NCI-H460 (cell line): ENCODE measurements around the gene METRNL. TPM values are rescaled to one million over a fixed set of nuclear protein-coding genes. Genes with fewer than 3 reads are reported as not detected.

Source experiments
- DNase-seq: peaks from one replicate; pipeline ENCODE4 v3.0.0-alpha.2; 2016; ENCODE audit warnings: low read depth; ENCODE audit errors: extremely low read depth
- total RNA-seq: library from RNA; depleted of rRNA; stranded (reverse); fragments of >200 nt; shearing (Covaris generic); gene quantifications from 2 replicates; pipeline ENCODE4 v1.2.3, GENCODE V29; 2014

The METRNL gene
- total RNA-seq, 1 experiment from 2014 or later, result 23.7 TPM

GRCh38 chr17:83078378-83079351 lies 744 bp upstream of the METRNL start:
- DNase-seq, result no peak

DNA sequence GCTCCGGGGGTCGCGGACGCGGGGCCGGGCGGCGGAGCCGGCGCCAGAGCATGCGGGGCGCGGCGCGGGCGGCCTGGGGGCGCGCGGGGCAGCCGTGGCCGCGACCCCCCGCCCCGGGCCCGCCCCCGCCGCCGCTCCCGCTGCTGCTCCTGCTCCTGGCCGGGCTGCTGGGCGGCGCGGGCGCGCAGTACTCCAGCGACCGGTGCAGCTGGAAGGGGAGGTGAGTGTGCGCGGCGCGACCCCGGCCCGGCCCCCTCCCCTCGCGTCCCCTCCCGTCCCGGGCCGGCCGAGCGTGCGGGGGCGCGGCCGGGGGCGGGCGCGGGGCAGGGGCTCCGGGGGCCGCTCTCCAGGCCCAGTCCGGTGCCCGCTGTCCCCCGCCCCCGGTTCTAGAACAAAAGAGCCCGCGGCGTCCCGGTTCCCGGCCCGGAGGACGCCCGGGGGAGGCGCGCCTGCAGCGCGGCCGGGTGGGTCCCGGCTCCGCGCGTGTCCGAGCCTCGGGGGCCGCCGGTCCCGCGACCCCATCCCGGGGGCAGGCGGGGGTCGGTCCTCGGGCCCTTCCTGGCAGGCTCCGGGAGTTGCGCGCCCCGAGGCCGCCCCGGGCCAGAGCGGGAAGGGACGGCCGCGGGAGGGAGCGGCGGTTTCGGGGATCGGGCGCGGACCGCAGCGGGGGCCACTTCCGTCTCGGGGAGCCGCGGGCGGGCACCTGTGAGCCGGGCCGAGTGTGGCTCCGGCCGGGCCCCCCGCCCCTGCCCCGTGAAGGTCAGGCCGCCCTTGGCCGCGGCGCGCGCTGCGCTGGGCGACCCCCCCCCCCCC lies 563 bp downstream of the METRNL start:
- no peak for DNase-seq

GRCh38 chr17:83080579-83080857 lies 1.1 kb downstream of the METRNL start:
- no peak for DNase-seq

- DNase-seq, result no peak
These were observed 1.7 kb downstream of the METRNL start for GRCh38 chr17:83080858-83081683.

DNA sequence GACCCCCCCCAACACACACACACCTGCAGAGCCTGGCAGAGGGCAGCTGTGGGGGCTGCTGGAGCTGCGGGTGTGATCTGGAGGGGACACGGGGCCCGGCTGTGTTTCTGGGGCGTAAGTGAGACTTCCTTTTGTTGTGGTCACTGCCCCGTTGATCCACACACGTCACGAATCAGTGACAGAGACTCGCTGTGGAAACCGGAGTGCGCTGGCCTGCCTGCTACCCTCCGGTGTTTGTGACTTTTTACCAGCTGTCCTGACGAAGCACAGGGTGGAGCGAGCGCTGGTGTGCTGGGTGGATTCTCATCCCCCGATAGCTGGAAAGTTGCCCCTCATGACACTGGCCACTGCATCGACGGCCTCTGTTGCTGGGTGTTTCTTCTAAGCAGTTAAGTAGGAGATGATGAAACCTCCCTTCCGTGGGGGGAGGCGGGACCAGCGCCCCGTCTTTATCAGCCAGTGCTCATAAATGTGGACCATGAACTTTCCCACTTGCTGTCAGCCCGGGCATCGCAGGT lies 2.3 kb downstream of the METRNL start:
- no peak for DNase-seq

GRCh38 chr17:83082424-83082823 lies 3.0 kb downstream of the METRNL start:
- DNase-seq, result no peak

- no peak for DNase-seq
These were observed 3.5 kb downstream of the METRNL start for GRCh38 chr17:83082909-83083367.

DNA sequence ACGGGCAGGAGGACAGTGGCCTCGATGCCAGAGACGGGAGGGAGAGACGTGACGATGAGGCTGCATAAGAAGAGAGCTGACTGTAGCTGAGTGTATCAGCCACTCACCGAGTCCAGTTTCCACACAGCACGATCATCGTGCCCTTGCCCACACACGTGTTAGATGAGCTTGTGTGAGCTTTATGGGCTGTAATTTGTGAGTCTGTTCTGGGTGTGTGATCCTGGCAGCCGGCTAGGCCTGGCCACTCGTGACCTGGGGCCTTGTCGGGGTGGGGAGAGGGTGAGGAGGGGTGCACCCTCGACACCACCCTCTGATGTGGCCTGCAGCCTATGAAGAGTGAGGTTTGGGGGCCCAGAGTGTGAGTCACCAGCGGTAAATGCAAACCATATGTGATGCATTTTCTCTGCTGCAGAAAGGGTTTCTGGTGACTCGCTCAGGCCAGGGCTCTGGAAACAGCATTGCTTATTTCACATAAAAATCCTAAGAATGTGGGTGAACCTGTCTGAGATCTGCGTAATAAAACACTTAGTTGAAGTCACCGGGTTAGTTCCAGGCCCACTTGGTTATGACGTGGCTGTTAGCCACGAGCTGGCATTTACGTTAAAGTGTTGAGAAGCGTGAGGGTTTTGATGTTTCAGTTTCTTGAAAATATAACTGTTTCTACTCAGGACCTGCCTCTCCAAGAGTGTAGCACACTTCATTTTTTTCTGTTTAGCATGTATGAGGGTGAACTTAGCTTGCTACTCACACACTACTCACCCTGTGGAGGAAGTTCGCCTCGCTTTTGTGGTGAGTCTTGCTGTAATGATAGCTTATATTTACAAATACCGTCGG lies 4.2 kb downstream of the METRNL start:
- no peak for DNase-seq

DNA sequence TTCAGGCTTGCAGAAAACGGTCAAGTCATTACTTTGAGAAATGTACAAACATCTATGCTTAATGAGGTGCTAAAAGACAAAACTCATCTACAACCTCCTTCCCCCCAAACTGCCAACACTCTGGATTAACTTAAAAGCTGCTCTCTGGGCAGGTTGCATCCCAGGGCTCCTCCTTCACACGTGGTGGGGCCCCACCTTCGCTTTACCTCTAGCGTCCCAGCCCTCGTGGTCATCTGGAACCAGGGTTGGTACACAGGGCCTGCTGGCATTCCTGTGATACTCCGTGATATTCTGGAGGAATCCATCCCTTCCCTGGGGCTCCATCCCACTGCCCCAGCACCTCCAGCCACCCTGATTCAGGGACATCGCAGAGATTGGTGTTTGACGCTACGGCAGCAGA lies 4.8 kb downstream of the METRNL start:
- DNase-seq, result no peak

DNA sequence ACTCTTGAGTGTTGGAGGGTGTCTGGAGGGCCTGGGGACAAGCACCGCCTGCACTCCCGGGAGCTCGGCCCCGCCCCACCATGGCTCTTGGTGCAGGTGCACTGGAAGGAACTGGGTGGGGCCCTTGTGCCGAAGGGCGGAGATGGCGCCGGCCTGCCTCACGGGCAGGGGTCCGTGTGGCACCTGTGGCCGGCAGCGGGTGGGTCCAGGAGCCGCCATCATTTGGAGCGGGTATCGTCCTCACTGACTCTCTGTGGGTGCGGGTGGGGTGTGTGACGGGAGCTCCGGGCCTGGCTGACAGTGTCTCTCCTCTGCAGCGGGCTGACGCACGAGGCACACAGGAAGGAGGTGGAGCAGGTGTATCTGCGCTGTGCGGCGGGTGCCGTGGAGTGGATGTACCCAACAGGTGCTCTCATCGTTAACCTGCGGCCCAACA lies 5.2 kb downstream of the METRNL start:
- DNase-seq, result no peak

- no peak for DNase-seq
These were observed 5.7 kb downstream of the METRNL start for GRCh38 chr17:83085103-83085502.

DNA sequence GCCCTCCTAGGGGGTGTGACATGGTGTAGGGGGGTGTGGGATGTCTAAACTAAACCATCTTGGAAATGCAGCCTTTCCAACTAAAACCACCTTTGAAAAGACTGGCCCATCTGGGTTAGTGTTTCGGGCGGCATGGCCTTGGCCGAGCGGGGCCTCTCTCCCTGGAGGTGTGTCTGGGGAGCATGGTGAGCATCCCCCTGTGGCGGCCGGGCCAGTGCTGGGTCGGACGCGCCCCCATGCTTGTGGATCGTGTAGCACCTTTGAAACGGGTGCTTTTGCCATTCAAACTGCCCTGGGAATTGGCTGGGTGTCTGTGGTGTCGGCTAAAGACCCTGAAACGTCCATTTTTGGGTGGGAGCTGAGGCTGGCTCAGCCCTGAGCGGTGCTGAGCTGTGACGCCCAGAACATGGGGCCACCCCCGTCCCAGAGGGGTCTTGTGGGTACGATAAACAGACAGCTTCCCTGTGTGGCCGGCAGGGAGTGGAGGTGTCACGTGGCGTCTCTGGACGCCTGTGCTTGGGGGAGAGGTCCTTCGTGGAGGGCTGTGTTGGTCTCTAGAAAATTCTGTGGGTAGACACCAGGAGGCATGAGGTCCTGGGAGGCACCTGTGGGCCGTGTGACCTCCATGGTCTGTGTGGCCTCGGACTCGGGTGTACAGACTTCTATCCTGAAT lies 6.3 kb downstream of the METRNL start:
- no peak for DNase-seq

GRCh38 chr17:83086199-83086880 lies 6.9 kb downstream of the METRNL start:
- DNase-seq, result no peak

DNA sequence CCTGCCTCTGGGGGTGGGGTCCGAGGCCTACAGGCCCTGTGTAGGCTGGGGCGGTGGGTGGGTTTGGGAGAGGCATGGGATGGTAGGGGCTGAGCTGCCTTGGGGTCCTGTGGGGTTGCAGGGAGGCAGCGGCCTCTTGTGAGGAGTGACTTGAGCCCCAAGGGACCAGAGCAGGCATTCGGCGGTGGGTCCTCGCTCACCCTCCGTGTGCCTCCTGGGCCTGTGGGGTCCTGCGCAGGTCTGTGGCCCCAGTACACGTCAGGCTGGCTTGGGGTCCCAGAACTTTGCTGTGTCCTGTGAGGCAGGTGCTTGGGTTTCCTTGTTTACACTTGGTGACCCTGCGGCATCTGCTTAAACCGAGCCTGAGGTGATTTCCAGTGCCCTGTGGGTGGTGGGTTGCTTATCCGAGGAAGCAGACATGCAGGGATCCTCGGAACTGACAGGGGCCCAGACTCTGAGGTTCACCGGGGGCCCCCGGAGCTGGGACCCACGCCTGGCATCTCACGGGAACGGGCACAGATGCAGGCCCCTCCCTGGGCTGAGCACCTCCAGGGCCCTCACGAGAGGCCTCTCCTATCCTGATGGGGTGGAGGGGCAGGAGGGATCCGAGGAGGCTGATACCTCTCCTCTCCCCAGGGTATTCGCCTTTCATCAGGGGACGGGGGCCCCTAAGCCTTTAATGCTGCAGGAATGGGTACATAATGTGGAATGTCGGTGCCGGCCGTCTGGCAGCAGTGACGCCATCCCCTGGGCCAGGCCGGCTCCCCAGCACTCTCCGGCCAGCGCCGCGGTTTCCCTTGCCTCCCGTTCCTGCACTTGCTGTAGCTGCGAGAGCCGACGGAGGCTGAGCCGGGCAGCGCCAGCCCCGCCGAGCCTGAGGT lies 7.7 kb downstream of the METRNL start:
- DNase-seq, result no peak

GRCh38 chr17:83087788-83088360 lies 8.5 kb downstream of the METRNL start:
- DNase-seq, result no peak

- no peak for DNase-seq
These were observed 9.0 kb downstream of the METRNL start for GRCh38 chr17:83088451-83088850.

DNA sequence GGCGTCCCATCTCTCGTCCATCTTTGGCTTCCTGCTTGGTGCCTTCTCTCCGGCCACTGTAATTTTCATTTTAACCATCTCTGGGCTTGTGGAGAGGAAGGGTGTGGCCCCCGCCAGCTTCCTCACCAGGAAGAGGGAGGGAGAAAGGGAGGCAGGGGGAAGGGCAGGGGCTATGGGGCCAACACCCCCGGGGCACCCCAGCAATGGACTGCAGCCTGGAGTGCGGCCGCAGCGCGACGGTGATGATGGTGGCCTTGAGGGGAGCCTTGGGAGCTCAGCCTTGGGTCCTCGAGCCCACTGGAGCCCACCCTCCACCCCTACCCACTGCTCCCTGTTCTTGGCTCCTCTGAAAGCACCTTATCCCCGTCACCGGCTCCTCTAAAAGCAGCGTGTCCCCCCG lies 9.5 kb downstream of the METRNL start:
- DNase-seq, result no peak
